Measurements from ENCODE around the gene SLC25A31.

SLC25A31 gene

DNA sequence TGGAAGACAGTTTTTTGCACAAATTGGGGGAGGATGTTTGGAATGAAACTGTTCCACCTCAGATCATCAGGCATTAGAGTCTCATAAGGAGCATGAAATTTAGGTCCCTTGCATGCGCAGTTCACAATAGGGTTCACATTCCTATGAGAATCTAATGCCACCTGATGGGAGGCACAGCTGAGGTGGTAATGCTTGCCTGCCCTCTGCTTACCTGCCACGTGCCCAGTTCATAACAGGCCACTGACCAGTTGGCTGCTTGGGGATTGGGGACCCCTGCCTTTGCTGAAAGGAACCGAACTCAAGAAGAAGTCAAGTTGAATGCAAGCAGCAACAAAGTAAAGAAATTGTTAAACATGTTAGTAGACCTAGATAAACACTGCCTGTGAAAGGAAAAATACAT is 47.3 kb downstream of the SLC25A31 start:
- no peak for DNase-seq (ENCODE audit: low spot score)

DNA sequence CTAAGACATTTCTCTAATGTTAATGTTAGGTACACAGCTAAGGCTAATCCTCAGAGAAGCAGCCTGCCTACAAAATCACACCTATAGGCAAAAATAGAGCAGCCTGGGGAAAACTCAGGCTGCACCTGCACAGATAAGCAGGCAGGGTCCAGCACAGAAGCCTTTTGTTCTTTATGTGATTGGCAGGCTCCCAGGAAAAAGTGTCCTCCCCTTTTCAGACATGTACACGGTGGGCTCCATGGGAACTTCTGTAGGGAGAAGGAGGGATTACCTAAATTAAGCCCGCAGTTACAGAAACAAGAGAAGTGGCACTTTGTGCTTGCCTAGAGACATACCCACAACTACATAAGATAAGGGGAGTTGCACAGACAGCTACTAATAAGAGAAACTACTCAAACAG is 47.9 kb downstream of the SLC25A31 start:
- DNase-seq (ENCODE audit: low spot score) = no peak

GRCh38 chr4:127780598-127780997 is 50.4 kb downstream of the SLC25A31 start:
- DNase-seq (ENCODE audit: low spot score) = no peak

GRCh38 chr4:127781300-127782024 is 51.3 kb downstream of the SLC25A31 start:
- DNase-seq (ENCODE audit: low spot score) = peak; percentile 29

DNA sequence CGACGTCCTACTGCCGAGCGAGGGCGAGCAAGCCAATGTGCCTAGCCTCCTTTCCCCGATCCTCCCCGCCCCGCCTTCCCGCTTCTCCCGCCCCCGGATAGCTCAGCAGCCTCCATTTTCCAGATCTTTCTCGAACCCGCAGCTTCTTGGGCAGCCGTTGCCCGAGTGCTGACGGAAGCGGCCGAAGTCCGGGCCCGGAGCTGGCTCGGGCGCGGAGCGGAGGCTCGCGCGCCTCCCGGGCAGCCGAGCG is 51.8 kb downstream of the SLC25A31 start:
- DNase-seq (ENCODE audit: low spot score) = peak; percentile 84

GRCh38 chr4:127782275-127783025 is 52.2 kb downstream of the SLC25A31 start, which contains the start of gene HSPA4L:
HSPA4L (plus strand) TSS chr4:127782322; CDS start chr4:127782551, 229 bp downstream.
- no peak for DNase-seq (ENCODE audit: low spot score)

DNA sequence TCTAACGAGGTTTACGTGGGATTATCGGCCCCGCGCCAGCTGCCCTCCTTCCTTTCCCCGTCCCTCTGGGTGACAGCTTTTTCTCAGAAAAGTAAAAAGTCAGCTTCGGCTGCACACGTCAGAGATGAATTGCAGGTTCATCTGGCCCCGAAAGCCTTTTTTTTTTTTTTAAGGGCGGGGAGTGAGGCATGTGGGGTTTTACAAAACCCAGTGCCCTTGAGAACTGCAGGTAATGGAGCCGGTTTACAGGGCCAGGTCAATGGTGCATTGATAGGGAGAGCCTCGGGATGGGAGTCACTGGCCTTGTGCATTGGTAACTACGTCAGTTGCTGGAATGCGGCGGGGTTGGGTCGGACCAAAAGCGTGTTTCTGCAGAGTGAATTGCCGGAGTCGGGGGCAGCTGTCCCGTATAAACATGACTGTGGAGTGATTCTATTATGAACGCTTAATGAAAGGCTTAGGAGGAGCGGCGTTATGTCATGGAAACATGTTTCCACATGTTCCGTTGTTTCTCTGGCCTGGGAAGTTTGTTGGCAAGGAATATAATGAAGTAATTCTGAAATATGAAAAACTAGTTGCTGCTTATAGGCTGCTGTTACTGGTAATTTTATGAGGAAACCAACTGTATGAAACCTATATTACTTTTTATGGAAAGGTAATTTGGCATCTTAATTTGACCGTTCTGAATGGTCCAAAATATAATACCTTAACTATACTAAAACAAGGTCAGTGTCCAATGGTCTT is 53.0 kb downstream of the SLC25A31 start:
- DNase-seq (ENCODE audit: low spot score) = peak; percentile 76

DNA sequence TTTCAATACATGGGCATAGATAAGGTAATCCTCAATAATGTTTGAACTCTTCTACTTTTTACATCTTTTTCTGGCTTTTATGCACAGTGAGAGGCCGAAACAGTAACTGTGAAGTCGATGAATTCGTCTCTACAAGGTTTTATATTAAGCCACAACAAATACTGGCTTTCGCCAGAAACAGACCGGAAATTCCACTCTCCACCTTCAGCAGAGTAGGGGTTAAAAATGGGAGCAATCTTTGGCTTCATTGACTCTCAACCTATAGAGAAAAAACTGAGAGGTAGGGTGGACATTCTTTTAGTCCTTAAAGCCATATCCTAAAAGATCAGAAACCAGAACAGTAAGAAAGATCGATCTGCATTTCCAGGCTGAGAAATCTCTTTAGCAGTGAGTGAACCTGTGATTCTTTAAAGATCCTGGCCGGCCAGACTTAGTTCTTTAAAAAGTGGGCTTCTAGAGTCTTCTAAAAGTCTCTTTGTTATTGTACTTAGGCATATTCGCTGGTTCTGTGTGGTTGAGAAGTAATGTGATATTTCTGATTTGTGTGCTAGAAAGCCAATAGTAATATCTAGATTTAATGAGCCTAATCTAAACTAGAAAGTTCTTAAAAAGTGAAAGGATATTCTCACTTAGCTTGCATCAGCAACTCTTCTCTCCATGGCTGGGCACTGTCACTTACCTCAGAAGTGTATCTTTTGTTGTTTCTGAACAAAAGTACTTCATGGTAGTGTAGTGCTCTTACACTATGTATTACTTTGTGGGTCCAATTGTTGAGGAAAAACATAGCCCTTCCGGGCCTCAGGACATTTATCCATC is 54.0 kb downstream of the SLC25A31 start:
- peak; percentile 29 for DNase-seq (ENCODE audit: low spot score)

DNA sequence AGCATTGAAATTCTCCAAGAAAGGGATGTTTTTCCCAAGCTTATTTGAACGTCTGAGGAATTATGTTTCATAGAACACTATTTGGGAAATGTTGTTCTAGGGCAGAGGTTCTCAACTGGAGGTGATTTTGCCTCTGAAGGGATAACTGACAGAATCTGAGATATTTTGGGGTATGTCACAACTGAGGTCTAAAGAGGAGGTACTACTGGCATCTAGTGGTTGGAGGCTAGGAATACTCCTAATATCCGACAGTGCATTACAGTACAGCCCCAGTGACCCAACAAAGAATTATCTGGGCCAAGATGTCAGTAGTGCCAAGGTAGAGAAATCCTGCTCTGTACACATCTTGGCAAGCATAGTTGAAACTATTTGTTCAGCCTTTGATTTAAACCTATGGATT is 58.3 kb downstream of the SLC25A31 start:
- DNase-seq (ENCODE audit: low spot score) = no peak

- DNase-seq (ENCODE audit: low spot score) = no peak
Observed at GRCh38 chr4:127791391-127791790, 61.2 kb downstream of the SLC25A31 start.

DNA sequence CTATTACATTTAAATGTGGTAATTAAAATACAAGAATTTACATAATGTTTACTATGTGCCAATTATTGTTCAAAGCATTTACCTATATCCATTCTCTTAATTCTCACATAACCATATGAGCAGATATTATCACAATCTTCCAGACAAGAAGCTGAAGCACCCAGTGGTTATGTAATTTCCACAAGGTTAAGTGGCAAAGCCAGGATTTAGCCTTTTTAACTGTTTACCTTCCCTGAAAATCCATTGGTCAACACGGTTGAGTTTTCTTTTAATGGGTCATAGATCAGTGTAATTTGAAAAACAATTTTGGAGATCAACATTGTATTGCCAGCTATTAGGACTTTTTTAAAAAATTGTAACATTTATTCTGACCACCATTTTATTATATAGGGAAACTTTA is 63.3 kb downstream of the SLC25A31 start:
- DNase-seq (ENCODE audit: low spot score) = no peak

DNA sequence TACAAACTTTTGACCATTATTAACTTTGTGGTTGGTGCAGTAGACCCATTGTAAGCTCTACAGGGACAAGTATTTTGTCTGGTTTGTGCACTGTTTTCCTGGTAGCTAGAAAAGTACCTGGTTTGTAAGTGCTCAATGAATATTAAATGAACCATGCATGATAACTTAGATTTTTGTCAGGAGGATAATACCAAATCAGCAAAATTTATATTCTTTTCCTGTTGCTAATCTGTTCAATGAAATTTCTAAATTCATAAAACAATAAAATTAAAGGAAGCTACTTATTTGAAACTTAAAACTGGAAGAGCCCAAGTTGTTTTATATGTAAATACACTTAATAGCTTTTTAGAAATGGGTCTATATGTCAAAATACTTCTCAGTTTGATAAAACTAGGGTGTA is 69.5 kb downstream of the SLC25A31 start:
- DNase-seq (ENCODE audit: low spot score) = no peak

DNA sequence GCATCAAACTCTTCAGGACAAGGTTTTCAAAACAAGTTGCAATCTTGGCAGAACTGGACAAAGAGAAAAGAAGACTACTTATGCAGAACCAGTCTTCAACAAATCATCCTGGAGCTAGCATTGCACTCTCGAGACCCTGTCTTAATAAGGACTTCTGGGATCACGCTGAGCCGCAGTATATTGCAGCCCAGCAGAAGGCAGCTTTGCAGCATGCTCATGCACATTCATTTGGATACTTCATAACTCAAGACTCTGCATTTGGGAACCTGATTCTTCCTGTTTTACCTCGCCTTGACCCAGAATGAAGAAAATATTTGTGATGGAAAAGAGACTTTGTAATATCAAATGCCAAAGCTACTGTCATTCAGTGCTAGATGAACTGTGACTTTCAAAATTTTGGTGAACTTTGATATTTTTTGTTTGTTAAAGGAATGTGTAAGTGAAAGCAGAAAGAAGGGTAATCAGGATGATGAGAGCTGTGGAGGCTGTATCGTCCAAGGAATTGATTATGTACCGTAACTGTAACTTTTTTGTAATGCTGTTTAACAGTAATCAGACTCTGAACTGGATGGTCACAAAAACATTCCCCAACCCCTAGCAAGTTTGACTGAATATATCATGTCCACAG is 79.1 kb downstream of the SLC25A31 start:
- peak; percentile 17 for DNase-seq (ENCODE audit: low spot score)

DNA sequence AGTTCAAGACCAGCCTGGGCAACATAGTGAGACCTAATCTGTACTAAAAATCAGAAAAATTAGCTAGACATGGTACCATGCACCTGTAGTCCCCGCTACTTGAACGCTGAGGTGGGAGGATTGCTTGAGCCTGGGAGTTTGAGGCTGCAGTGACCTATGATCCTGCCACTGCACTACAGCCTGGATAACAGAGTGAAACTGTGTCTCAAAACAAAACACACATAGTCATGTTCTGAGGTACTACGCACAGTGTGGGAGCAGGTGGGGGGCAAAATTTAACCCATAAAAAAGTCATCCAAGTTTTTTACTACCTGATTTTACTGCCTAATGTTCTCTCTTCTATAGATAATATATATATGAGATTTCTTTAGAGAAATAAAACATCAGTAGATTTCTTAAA is 80.4 kb downstream of the SLC25A31 start:
- DNase-seq (ENCODE audit: low spot score) = no peak

- DNase-seq (ENCODE audit: low spot score) = no peak
Observed at GRCh38 chr4:127822430-127822829, 92.2 kb downstream of the SLC25A31 start.
